Posterior vena cava (tissue), 2 donors: ENCODE data around the gene CHAC2. TPM values are rescaled to one million over a fixed set of nuclear protein-coding genes. Genes with fewer than 3 reads are reported as not detected.
"Not testable (repeated sequence)": the region's sequence is repeated elsewhere in the genome, so short reads cannot be mapped to it uniquely, and the experiment has no call there.

Experiments used
- DNase-seq: peaks from one replicate; pipeline ENCODE4 v3.0.0-alpha.2; 2020; ENCODE audit warnings: low spot score
- intact Hi-C, 2 donors: fragments of 100-400 bp; cut with DNase I; formaldehyde crosslinking; loops; one replicate each; pipeline versions ENCODE4 v1.14.1 to v1.14.2; 2022 to 2023
- long read RNA-seq, 2 donors: library from polyadenylated mRNA; unstranded; transcript quantifications; one replicate each; pipeline ENCODE4 v2.0.0, GENCODE V29; 2020 to 2021
- total RNA-seq, 2 donors: library from RNA; stranded (reverse); fragmentation: NEBNext Ultra II Directional; extraction: Animal tissue kit (Norgen Biotek cat#: 25700); gene quantifications; one replicate each; pipeline ENCODE4 v1.2.1, GENCODE V29; 2021
- donor health status: DM: yes; HTN: yes; CAD: no.
- donor health status: DM: yes; HTN: yes; CAD: no.

The CHAC2 gene
- 1 to 10 TPM; 1.5 to 3.1 TPM for total RNA-seq
- long read RNA-seq, donor 1, partial matches to known transcripts = 0 of 1 reads
- long read RNA-seq, donor 1, other reads (novel, unspliced or antisense) = 0 of 1 reads
- long read RNA-seq, donor 2, transcript CHAC2-201 (3 exons, 1,321 nt) = major isoform, 12 of 14 reads
- long read RNA-seq, donor 2, partial matches to known transcripts = 0 of 14 reads
- long read RNA-seq, donor 2, other reads (novel, unspliced or antisense) = 2 of 14 reads

DNA sequence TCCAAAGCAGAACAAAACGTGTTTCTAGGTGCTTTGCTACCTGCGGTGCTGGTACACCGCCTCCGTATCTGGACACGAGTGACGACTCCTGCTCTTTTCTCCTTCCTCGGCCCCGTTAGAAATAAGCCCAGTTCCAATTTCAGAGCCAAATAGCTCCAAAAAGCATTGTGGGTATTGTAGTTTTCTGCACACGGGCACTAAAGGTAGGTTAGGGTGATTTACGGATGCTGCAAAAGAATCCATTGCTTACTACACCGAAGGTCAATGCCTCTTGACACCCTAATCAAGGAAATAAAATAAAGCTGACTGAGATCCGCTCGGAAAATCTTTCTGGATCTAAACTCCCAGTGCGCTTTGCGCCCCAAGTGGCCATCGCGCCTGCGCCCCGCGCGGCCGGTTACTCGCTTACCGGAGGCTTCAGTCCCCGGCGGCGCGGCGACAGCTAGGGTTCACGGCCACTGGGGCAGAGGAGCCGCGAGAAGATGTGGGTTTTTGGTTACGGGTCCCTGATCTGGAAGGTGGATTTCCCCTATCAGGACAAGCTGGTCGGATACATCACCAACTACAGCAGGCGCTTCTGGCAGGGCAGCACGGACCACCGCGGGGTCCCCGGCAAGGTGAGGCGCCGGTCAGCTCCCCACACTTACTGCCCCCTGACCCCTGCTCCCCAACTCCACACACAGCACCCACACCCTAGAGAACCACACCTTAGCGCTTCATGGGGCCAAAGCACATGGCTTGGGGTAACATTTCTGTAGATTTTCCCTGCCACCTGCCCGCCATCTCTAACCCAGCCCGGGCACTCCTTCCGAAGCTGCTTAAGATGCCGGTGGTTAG is at the start of gene CHAC2:
CHAC2 (plus strand) TSS at position 400 of the 837 bp plus-strand sequence; CDS start at position 483, 83 bp downstream.
- intact Hi-C loops = loop anchor here in 1 of 2 donors (5.0 kb wide), 1 partner anchor 1730 kb away; no protein-coding TSS in a partner anchor
- peak; percentile 95 for DNase-seq

DNA sequence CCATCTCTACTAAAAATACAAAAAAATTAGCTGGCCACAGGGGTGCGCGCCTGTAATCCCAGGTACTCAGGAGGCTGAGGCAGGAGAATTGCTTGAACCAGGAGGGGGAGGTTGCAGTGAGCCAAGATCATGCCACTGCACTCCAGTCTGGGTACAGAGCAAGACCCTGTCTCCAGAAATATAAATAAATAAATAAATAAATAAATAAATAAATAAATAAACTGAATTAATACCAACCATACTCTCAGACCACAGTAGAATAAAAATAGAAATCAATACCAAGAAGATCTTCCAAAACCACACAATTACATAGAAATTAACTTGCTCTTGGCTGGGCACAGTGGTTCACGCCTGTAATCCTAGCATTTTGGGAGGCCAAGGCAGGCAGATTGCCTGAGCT is 46.7 kb upstream of the CHAC2 start:
- DNase-seq, intact Hi-C loops: not testable (repeated sequence)

GRCh38 chr2:53724536-53724935 is 43.1 kb upstream of the CHAC2 start:
- intact Hi-C loops = no loop called here
- DNase-seq = no peak

DNA sequence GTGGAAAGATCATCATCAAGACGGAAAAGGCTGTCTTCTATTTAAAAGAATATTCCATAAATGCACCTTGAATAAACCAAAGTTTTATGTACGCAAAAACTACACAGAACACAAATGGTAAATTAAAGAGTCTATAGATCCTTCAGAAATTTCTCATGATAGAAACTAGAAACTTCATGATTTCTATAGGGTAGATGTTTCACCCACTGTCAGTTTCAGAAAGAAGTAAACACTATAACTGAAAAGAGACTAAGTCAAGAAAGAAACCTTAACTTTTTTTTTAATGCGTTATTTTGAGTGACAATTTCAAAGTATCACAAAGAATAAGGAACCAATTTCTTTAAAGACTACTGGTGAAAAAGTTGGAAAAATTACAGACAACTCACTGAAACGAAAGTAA is 41.9 kb upstream of the CHAC2 start:
- no peak for DNase-seq
- intact Hi-C loops = no loop called here

GRCh38 chr2:53727921-53728320 is 39.7 kb upstream of the CHAC2 start:
- intact Hi-C loops = no loop called here
- DNase-seq = no peak

- DNase-seq = no peak
- intact Hi-C loops = no loop called here
These were observed 38.4 kb upstream of the CHAC2 start for GRCh38 chr2:53729143-53729762.

DNA sequence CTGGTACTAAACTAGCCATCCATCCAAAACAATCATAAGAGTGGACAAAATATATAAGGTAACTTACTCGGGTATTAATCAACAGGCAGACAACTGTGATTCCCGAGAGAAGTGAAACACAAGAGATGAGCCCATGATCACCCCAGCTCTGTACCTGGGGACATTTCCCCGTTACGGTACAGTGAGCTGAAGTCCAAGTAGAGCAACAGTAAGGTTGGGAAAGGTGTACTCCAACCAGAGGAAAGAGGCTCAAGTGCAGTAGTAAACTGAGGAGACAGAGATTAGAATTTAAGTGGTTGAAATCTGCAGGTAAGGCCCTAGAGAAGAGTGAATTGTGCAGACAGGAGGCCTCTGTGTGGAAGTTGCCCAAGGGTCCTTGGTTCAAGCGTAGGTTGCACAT is 30.5 kb upstream of the CHAC2 start:
- DNase-seq = no peak
- intact Hi-C loops = no loop called here

- intact Hi-C loops = no loop called here
- DNase-seq = no peak
These were observed 28.6 kb upstream of the CHAC2 start for GRCh38 chr2:53739032-53739431.

DNA sequence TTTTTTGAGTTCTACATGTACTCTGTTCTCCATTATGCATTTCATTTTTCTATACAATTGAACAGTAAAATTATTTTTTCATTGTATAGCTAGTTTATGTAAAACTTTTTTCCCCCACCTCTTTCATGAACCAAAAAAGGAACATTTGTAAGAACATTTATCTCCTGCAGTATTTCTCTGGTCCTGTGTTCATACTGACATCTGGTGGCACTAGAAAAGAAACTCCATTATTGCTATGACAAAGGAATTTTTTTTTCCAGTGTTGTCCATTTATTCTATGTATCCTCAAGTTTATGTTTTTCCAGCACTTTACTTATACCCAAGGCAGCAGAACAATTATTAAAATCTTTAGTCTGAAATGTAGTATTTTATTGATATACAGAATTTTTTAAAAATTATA is 27.4 kb upstream of the CHAC2 start:
- intact Hi-C loops = no loop called here
- DNase-seq = no peak

- DNase-seq = no peak
- intact Hi-C loops = no loop called here
These were observed 23.1 kb upstream of the CHAC2 start for GRCh38 chr2:53744395-53745065.

DNA sequence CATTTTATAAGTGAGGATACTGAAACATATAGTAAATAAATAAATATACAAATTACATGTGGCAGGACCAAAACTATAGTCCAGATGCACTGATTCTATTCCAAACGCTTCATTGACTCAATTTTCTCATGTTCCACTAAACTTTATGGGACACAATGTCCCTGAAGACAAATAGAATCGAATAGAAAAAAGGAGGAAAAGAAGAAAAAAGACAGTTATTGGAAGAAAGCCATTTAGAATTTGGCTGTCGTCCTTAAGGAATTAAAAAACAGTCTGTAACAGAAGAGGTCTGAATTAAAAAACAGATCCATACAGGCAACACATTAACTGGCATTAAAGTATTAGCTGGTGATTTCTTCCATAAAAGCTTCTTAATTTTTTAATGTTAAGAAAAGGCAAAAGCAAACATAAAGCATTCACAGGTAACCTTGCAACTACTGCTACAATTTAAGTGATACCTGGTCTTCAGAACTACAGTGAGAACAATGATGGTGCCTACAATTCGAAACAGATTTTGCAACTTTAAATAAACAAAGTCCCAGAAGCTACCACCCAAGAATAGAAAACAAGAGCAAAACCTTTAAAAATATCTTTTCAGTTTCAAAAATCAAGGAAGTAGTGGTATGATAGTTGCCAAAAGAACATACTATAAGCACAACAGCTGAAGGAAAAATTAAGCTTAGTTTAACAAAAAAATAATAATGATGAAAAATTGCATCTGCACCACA is 17.4 kb upstream of the CHAC2 start:
- DNase-seq = no peak
- intact Hi-C loops = no loop called here

DNA sequence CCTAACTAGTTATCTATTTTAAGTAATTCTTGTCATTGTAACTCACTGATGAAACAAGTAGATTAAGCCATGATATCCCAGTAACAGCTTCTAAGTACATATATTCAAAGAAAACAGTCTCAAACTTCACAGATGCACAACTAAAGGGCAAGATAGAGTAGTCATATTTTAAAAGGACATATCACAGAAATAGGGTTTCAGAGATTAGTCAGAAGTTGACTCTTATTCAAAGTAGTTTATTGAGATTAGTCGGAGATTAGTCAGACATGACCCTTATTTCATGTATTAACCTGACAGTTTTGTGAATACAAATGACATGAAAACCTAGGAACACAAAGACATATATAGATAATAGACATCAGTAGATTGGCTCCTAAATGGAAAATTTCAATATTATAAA is 15.9 kb upstream of the CHAC2 start:
- no peak for DNase-seq
- intact Hi-C loops = no loop called here

DNA sequence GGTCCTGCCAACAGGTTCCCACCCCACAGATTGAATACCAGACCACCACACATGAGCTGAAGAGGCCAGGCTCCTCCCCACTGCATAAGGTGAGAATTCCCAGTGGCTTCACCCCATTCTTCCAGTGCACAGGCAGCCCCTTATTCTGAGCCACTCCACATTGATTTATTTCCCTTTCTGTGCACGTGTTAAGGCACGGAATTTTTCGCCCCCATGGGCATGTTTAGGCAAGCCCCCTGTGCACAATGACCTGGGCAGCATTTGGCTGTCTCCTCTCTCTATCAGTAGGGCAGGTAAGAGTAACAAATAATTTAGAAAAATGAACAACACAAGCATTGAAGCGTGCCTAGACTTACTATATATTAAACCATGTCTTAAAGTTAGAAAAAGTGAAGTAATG is 15.2 kb upstream of the CHAC2 start:
- intact Hi-C loops = no loop called here
- no peak for DNase-seq

DNA sequence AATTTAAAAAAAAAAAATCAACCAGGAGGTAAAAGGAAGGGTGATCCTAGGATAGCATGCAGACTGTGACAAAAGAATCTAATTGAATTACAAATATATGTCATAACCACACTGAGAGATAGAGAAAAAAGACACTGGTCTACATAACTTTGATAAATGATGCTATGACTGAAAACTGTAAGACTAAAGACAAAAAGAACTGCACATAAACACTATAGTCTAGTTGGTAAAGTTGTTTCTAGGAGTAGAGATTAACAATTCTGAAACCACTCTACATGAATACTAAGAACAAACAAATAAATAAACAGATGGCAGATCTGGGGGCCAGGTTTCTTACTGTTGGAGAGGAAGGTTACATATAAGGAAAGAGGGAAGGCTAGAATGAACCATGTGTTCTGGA is 14.6 kb upstream of the CHAC2 start:
- DNase-seq = no peak
- intact Hi-C loops = no loop called here

- intact Hi-C loops = no loop called here
- DNase-seq = no peak
These were observed 12.5 kb upstream of the CHAC2 start for GRCh38 chr2:53755121-53755520.

DNA sequence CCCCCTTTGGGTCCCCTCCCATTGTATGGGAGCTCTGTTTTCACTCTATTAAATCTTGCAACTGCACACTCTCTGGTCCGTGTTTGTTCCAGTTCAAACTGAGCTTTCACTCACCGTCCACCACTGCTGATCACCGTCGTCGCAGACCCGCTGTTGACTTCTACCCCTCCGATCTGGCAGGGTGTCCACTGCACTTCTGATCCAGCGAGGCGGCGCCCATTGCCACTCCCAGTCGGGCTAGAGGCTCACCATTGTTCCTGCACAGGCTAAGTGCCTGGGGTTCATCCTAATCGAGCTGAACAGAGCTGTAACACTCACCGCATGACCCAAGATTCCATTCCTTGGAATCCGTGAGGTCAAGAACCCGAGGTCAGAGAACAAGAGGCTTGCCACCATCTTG is 11.0 kb upstream of the CHAC2 start:
- no peak for DNase-seq
- intact Hi-C loops = no loop called here

DNA sequence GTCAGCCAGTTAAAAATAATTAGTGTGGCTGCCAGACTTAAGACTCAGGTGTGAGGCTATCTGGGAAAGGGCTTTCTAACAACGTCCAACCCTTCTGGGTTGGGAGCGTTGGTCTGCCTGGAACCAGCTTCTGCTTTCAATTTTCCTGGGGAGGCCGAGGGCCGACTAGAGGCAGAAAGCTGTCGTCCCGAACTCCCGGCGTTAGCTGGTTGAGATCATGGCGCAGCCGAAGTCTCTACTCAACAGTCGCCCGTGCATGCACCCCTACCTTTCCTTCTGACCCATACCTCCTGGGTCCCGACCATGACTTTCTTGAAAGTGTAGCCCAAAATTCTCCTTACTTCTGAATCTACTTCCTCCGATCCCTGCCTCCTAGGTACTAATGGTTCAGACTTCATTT is 10.4 kb upstream of the CHAC2 start:
- DNase-seq, intact Hi-C loops: not testable (repeated sequence)

- intact Hi-C loops = loop anchor here in 1 of 2 donors (5.0 kb wide), 1 partner anchor 1732 kb away; no protein-coding TSS in a partner anchor
- DNase-seq = no peak
These were observed 1.8 kb upstream of the CHAC2 start for GRCh38 chr2:53765767-53766166.

GRCh38 chr2:53768242-53768542 is 588 bp downstream of the CHAC2 start:
- DNase-seq = no peak
- intact Hi-C loops = loop anchor here in 1 of 2 donors (5.0 kb wide), 1 partner anchor 1729 kb away; no protein-coding TSS in a partner anchor
